GM19452 (cell line): ENCODE data around the gene PYROXD2.

Experiments
- ATAC-seq: cut with Tn5 transposase; IDR thresholded peaks from one replicate; pipeline ENCODE4 v1.9.1; 2021; ENCODE audit not compliant: unreplicated experiment

The PYROXD2 gene

DNA sequence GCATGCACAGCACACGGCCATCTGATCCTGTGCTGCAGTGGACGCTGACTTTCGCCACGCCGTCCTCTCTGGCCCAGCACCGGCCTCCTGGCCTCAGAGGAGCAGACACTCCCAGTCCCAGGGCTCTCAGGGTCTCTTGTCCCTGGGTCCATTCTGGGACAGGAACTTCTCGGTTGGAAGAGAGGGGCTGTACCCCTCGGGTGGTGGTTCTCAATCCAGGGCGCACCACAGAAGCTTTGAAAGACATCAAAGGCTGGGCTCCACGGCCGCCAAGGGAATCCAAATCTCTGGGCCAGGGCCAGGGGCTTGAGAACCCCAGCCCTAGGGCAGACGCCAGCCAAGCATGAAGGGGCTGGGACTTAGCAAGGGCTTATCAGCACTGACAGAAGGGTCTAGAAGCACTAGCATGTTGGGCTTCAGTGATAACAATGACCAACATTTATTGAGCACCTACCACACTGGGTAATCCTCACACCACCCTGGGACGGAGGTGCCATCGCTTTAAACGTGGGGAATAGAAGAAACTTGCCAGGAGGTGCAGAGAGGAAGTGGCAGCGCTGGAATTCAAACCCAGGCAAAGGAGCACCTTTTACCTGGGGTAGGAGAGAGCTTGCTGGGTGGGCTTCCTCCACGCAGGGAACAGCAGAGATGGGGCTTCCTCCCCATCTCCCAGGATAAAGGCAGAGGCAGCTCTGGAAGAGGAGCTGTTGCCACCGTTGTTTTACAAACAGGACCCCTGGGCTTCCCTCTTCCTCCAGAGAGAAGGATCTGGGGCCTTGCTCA is 1.8 kb upstream of the PYROXD2 start:
- ATAC-seq, result no peak

- no peak for ATAC-seq
Observed at GRCh38 chr10:98415731-98416119, 743 bp upstream of the PYROXD2 start.

GRCh38 chr10:98414578-98414931 is 427 bp downstream of the PYROXD2 start:
- no peak for ATAC-seq

DNA sequence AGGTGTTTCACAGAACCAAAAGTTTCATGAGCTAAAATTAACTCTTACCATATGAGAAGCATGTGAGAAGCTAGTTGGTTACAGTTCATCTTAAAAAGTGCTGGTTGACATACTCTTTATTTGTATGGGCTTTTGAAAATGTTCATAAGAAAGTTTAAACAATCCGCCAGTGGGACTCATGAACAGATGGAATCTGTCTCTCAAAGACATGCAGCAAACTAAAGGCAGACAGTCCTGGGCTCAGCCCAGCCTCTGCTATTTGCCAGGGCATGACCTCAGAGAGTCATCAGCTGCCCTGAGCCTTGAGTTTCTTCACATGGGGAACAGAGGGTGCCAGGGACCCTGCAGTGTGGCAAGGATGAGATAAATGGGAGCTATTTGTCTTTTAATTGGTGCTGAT is 3.2 kb downstream of the PYROXD2 start:
- ATAC-seq, result no peak

- no peak for ATAC-seq
Observed at GRCh38 chr10:98411166-98411565, 3.8 kb downstream of the PYROXD2 start.

GRCh38 chr10:98410759-98411158 is 4.2 kb downstream of the PYROXD2 start:
- ATAC-seq, result no peak

GRCh38 chr10:98410135-98410743 is 4.7 kb downstream of the PYROXD2 start:
- no peak for ATAC-seq

DNA sequence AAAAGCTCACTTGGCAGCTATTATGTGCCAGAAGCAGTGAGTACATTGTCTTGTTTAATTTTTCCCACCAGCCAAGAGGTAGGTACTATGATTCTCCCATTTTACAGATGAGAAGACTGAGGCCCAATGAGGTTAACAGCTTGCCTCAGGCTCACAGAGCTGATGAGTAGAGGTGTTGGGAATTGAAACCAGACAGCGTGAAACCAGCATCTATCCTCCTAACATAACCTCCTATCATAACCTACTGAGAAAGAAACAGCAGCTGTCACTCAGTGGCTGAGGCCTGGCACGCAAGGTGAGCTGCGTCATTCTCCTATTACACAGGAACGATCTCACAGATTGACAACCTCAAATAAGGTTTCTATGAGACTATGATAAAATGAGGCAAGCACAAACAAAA is 6.2 kb downstream of the PYROXD2 start:
- peak; percentile 75 for ATAC-seq

GRCh38 chr10:98407744-98408241 is 7.2 kb downstream of the PYROXD2 start:
- no peak for ATAC-seq

- ATAC-seq, result no peak
Observed at GRCh38 chr10:98407017-98407743, 7.8 kb downstream of the PYROXD2 start.

DNA sequence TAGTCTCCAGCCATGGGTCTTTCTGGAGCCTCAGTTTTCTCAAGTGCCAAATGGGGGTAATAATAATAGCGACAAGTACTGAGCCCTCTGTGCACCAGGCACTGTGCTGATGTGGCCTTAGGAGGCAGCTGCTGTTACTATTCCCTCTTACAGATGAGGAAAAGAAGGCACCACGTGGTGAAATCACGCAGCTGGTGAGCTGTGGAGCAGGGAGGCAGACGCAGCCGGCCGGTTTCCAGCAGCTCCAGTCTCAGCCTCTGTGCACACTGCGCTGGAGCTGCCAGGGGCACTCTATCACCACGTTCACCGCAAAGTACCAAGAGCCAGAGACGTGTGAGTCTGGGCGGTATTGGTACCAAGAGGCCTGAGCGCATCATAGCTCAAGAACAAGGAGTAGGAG is 9.6 kb downstream of the PYROXD2 start:
- ATAC-seq, result no peak

DNA sequence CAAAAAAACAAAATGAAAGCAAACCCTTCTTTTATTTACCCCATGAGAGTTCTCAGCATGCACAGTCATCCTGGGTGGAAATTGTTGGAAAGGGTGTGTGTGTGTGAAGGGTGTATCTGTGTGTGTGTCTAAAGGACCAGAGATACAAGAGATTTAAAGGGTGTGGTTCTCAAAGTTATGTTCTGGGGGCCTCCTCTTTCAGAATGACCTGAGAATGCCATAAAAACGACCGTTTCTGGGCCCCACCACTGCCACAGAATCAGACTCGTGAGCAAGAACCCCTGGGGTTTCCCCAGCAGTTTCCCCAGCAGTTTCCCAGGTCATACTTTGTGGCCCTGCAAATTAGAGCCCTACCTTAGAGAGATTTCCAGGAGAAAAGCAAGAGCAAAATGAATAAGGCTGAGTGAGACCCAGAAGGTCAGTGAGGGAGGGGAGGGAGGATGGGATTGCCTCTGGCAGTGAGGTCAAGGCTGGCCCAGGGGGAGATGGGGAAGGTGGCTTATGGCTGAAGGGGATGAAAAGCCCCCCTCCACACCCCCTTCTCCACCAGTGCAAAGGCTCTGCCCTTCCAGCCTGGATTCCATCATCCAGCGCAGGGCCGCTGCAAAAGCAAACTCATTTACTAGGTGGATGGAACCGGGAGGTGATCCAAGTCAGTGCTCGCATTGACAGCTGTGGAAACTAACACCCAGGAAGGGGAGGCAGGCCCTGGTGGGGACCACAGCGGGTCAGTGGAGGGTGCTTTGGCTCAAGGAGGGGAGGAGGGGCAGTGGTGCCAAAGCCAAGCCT is 10.2 kb downstream of the PYROXD2 start:
- no peak for ATAC-seq

DNA sequence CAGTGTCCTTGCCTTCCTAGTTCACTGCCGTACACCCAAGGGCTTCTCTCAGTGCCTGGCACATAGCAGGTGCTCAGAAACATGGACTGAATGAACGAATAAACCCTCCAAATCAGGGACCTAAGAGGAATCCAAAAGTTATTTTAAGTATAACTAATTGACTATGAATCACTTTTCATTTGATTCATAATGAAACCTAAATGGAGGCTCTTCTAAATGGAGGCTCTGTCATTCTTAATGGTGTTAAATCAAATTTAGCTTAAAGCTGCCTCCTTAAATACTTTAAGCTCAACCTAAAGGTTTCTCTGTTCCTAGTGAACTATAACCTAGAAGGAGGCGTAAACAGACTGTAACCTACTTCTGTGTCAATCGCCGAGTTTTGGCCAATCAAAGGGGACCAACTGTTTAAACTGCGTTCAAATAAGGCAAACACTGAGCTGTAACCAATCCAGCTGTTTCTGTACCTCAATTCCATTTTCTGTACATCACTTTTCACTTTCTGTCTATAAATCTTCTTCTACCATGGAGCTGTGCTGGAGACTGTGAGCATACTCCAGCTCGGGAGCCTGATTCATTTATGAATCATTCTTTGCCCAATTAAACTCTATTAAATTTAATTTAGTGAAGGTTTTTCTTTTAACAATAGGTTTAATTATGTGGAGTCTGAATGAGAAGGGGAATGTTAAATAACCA is 11.0 kb downstream of the PYROXD2 start:
- no peak for ATAC-seq

DNA sequence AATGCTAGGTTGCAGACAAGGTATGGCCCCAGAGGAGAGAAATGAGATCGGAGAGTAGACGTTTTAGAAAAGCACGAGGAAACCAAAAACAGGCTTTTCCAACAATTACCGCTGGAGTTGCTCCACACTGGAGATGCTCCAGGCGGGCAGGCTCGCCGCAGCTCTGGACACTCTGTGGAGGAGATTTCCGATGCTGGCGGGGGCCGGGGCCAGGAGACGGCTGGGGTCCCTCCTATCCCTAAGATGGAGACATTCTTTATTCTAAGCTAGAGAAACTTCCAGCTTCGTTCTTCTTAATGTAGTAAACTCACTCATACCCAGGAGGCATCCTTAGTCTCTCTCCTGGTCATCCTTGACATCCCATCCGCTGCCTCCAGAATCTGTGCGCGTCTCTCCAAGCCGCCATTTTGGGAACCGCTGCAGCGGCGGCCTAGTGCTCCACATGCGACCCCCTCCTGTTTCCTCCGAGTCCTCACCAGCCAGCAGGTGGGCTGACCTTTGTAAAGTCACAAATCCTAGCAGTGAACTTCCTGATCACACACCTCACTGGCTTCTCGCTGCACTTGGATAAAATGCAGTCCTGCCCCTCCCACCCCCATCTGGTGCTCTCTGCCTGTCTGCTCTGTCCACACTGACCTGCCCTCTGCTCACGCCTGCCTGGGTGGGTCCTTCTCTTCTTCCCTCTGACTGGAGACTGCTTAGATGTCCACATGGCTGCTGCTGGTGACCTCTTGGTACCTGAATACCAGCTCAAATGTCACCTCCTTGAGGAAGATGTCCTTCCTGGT is 11.9 kb downstream of the PYROXD2 start:
- no peak for ATAC-seq

DNA sequence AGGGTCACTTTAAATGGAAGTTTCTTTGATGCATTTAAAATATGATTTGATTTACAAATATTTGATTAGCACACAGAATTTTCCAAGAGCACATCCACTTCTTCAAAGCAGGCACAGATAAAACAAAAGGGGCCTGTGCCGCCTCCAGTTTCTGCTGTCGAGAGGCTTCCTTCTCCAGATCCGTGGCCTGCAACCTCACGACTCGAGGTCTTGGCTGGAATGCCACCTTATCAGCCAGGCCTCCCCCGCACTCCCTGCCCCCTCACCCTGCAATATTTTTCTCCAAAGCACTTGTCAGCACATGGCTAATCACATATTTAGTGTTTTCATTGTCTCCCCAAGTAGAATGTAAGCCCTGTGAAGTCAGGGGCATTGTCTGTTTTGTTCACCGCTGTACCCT is 12.5 kb downstream of the PYROXD2 start:
- no peak for ATAC-seq

DNA sequence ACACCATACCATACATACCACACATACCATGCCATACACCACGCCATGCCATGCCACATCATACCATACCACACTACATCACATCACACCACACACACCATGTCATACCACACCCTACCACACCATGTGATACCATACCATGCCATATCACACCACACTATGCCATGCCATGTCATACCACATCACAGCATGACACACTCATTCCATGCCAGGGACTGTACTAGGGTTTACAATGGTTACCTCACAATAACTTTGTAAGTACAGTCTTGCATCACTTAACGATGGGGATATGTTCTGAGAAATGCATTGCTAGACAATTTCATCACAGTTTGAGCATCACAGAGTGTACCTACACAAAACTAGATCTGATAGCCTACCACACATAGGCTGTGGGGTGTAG is 14.5 kb downstream of the PYROXD2 start:
- ATAC-seq, result no peak

- no peak for ATAC-seq
Observed at GRCh38 chr10:98399784-98400183, 15.2 kb downstream of the PYROXD2 start.

GRCh38 chr10:98397089-98397600 is 17.8 kb downstream of the PYROXD2 start:
- no peak for ATAC-seq
